GM19397 (cell line): ENCODE results near the gene CLEC9A.
"Not testable (repeated sequence)": the region's sequence is repeated elsewhere in the genome, so short reads cannot be mapped to it uniquely, and the experiment has no call there.

Experiments used
- ATAC-seq: cut with Tn5 transposase; IDR thresholded peaks from one replicate; pipeline ENCODE4 v1.9.1; 2021; ENCODE audit warnings: mild to moderate bottlenecking, moderate library complexity; ENCODE audit not compliant: unreplicated experiment

Gene CLEC9A

GRCh38 chr12:10030446-10030845 lies at the start of gene CLEC9A:
Gene CLEC9A, plus strand, starts transcription at chr12:10030682. Its CDS starts 22,006 bp downstream, at chr12:10052688.
- no peak for ATAC-seq

GRCh38 chr12:9991876-9992275 lies 38.6 kb upstream of the CLEC9A start:
- ATAC-seq = no peak

GRCh38 chr12:9992296-9992695 lies 38.2 kb upstream of the CLEC9A start:
- no peak for ATAC-seq

GRCh38 chr12:9999016-9999415 lies 31.5 kb upstream of the CLEC9A start, which contains the start of gene CLEC1B:
Gene CLEC1B, minus strand, starts transcription at chr12:9999121. Its CDS starts 21 bp downstream, at chr12:9999100.
- no peak for ATAC-seq

- ATAC-seq = no peak
These were observed 29.2 kb upstream of the CLEC9A start for GRCh38 chr12:10001171-10001776.

- no peak for ATAC-seq
These were observed 17.7 kb upstream of the CLEC9A start for GRCh38 chr12:10012630-10013330.

GRCh38 chr12:10015450-10015849 lies 15.0 kb upstream of the CLEC9A start:
- no peak for ATAC-seq

GRCh38 chr12:10016881-10017280 lies 13.6 kb upstream of the CLEC9A start:
- no peak for ATAC-seq

- no peak for ATAC-seq
These were observed 12.1 kb upstream of the CLEC9A start for GRCh38 chr12:10018386-10018785.

- ATAC-seq = no peak
These were observed 9.1 kb upstream of the CLEC9A start for GRCh38 chr12:10021342-10021741.

GRCh38 chr12:10025236-10025635 lies 5.2 kb upstream of the CLEC9A start:
- ATAC-seq = no peak

GRCh38 chr12:10026666-10027065 lies 3.8 kb upstream of the CLEC9A start:
- not testable (repeated sequence) for ATAC-seq

- ATAC-seq = no peak
These were observed 3.2 kb upstream of the CLEC9A start for GRCh38 chr12:10027311-10027710.

- no peak for ATAC-seq
These were observed 2.8 kb upstream of the CLEC9A start for GRCh38 chr12:10027721-10028120.

- ATAC-seq = no peak
These were observed 839 bp downstream of the CLEC9A start for GRCh38 chr12:10031321-10031720.

- no peak for ATAC-seq
These were observed 1.3 kb downstream of the CLEC9A start for GRCh38 chr12:10031771-10032175.

- ATAC-seq = no peak
These were observed 3.5 kb downstream of the CLEC9A start for GRCh38 chr12:10033783-10034545.

GRCh38 chr12:10042167-10042566 lies 11.7 kb downstream of the CLEC9A start:
- no peak for ATAC-seq

GRCh38 chr12:10048526-10048925 lies 18.0 kb downstream of the CLEC9A start:
- no peak for ATAC-seq

- ATAC-seq = no peak
These were observed 21.9 kb downstream of the CLEC9A start for GRCh38 chr12:10052193-10052913.

- ATAC-seq = no peak
These were observed 27.9 kb downstream of the CLEC9A start for GRCh38 chr12:10058387-10058786.
